Uterus (tissue), 4 donors: Measurements from ENCODE around the gene CORO7. TPM values are rescaled to one million over a fixed set of nuclear protein-coding genes. Genes with fewer than 3 reads are reported as not detected.

Experiments
- DNase-seq, 2 donors: peaks; one replicate each; pipeline ENCODE4 v3.0.0-alpha.2; 2019 to 2020
- H3K27ac ChIP-seq, 2 donors: fragments of 200-600 bp; sonication (generic); 1 replicate in 1 of 2; 2 replicates in 1 of 2; pipeline ENCODE4 v1.5.1; 2016 to 2018
- H3K27me3 ChIP-seq, 2 donors: fragments of 200-600 bp; sonication (generic); one replicate each; pipeline ENCODE4 v1.5.1; 2018 to 2019; ENCODE audit warnings: control low read depth in 1 of 2
- H3K36me3 ChIP-seq, 2 donors: fragments of 200-600 bp; sonication (generic); one replicate each; pipeline ENCODE4 v1.5.1; 2019; ENCODE audit warnings: control low read depth in 1 of 2
- H3K4me1 ChIP-seq, 2 donors: fragments of 200-600 bp; sonication (generic); one replicate each; pipeline ENCODE4 v1.5.1; 2018 to 2019; ENCODE audit warnings: control low read depth in 1 of 2
- H3K4me3 ChIP-seq, 2 donors: fragments of 200-600 bp; sonication (generic); 1 replicate in 1 of 2; 2 replicates in 1 of 2; pipeline ENCODE4 v1.5.1; 2018 to 2019; ENCODE audit warnings: mild to moderate bottlenecking in 1 of 2
- H3K9me3 ChIP-seq, 2 donors: fragments of 200-600 bp; sonication (generic); one replicate each; pipeline ENCODE4 v1.5.1; 2019; ENCODE audit warnings: control low read depth in 1 of 2
- CTCF ChIP-seq, 4 experiments: fragments of 200-600 bp in 2 of 4; fragments of 450-650 bp in 2 of 4; sonication (generic) in 2 of 4; IDR thresholded peaks; one replicate each; pipeline ENCODE4 v1.5.1; 2016 to 2019; ENCODE audit warnings: antibody characterized with exemption in 4 of 4, mild to moderate bottlenecking in 2 of 4, moderate library complexity in 1 of 4
- POLR2A ChIP-seq, 2 donors: fragments of 450-650 bp; IDR thresholded peaks; one replicate each; pipeline ENCODE4 v1.6.1; 2016; ENCODE audit warnings: antibody characterized with exemption in 2 of 2, mild to moderate bottlenecking in 1 of 2, moderate library complexity in 1 of 2
- intact Hi-C: fragments of 100-400 bp; cut with DNase I; formaldehyde crosslinking; loops from one replicate; pipeline ENCODE4 v1.15.1; 2023; ENCODE audit warnings: low total_unique reads
- total RNA-seq, 4 donors: library from RNA; depleted of rRNA in 3 of 4; stranded (reverse); fragments of >200 nt in 3 of 4; gene quantifications; one replicate each; pipeline versions ENCODE4 v1.1.0 to v1.2.4, GENCODE V29; 2014 to 2023
- donor health status: DM: yes; HTN: yes; CAD: no.

The CORO7 gene
- total RNA-seq, 4 donors from 2014 or later: 13.8 to 52.1 (median 30.0) TPM

- no peaks in the 10 kb centered on the region for H3K36me3 ChIP-seq
- H3K4me3 ChIP-seq: peak overlapping the region; percentile 48 to 63
- peaks cover 0 to 32% of the 10 kb centered on the region in 2 donors for H3K4me1 ChIP-seq
- H3K27ac ChIP-seq: peak overlapping the region; percentile 90 to 96
- peak; percentile 37 to 49 for DNase-seq
- TF ChIP-seq POLR2A (IDR thresholded peaks at IDR 0.05): no peak
- TF ChIP-seq CTCF (IDR thresholded peaks at IDR 0.05): no peak
- no peaks in the 10 kb centered on the region for H3K27me3 ChIP-seq
- intact Hi-C loops: no loop called here
- no peaks in the 10 kb centered on the region for H3K9me3 ChIP-seq
Observed at GRCh38 chr16:4316108-4316863, 100.1 kb downstream of the CORO7 start.

GRCh38 chr16:4315186-4316107 is 100.9 kb downstream of the CORO7 start, which contains the start of gene GLIS2:
GLIS2 (plus strand) TSS chr16:4316067; CDS start chr16:4332281, 16,214 bp downstream.
- TF ChIP-seq CTCF (IDR thresholded peaks at IDR 0.05) (no peak), POLR2A (IDR thresholded peaks at IDR 0.05) (peak in 1 of 2 donors; percentile 48)
- Histone ChIP-seq H3K36me3 (no peaks in the 10 kb centered on the region), H3K27ac (peak within 1 kb of the TSS; percentile 90 to 96), H3K4me1 (peaks cover 0 to 24% of the 10 kb centered on the region in 2 donors), H3K9me3 (no peaks in the 10 kb centered on the region), H3K4me3 (peak within 1 kb of the TSS; percentile 48 to 63), H3K27me3 (no peaks in the 10 kb centered on the region)
- intact Hi-C loops: no loop called here
- DNase-seq: peak; percentile 80 to 82

DNA sequence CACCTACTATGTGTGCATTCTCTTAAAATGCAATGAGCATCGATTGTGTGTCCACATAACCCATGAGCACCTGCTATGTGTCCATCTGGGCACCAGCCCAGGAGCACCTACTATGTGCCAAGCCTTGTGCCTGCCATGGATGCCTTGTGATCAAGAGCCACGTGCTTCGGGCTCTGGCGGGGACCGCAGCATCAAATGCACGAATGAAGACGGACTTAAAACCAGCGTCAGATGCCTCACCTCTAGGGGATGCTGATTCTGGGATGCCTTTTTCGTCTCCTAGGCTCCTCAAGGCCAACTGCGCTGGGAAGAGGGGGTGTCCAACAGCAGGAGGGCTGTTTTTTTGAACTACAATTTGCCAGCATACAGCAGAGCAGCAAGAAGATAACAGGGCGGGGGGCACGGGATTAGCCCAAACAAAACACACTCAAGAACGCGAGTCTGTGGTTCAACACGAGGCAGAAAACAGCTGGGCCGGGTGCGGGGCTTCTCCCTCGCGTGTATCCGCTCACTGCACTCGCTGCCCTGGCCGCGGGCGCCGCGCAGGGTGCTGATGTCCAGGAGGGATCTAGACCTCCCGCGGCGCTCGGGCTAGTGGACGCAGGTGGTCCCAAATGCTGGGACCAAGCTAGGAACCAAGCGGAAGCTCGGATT is 101.7 kb downstream of the CORO7 start:
- Histone ChIP-seq H3K4me1 (peaks cover 0 to 18% of the 10 kb centered on the region in 2 donors), H3K36me3 (no peaks in the 10 kb centered on the region), H3K27me3 (no peaks in the 10 kb centered on the region), H3K9me3 (no peaks in the 10 kb centered on the region), H3K27ac (peak overlapping the region; percentile 90 to 96), H3K4me3 (peak overlapping the region; percentile 48 to 63)
- TF ChIP-seq POLR2A (IDR thresholded peaks at IDR 0.05): no peak
- no peak for TF ChIP-seq CTCF (IDR thresholded peaks at IDR 0.05)
- no peak for DNase-seq
- intact Hi-C loops: no loop called here

- Histone ChIP-seq H3K27ac (peak overlapping the region; percentile 90 to 96), H3K27me3 (no peaks in the 10 kb centered on the region), H3K4me1 (peaks cover 0 to 12% of the 10 kb centered on the region in 2 donors), H3K4me3 (no peak overlapping the region), H3K36me3 (no peaks in the 10 kb centered on the region), H3K9me3 (no peaks in the 10 kb centered on the region)
- DNase-seq: no peak
- intact Hi-C loops: no loop called here
- peak; percentile 31 to 52 (median 42) for TF ChIP-seq CTCF (IDR thresholded peaks at IDR 0.05)
- TF ChIP-seq POLR2A (IDR thresholded peaks at IDR 0.05): no peak
Observed at GRCh38 chr16:4313563-4314531, 102.5 kb downstream of the CORO7 start.
